Raji (cell line): ENCODE data around the gene CNTNAP1.
A peak's percentile ranks its signal among the peaks of the same experiment; 100 is the strongest.

Source experiments
- POLR2A ChIP-seq: IDR thresholded peaks from 2 replicates; pipeline ENCODE4 v1.6.1; 2011; ENCODE audit warnings: low read depth, low read length, control low read depth; ENCODE audit not compliant: insufficient read depth

Gene CNTNAP1

GRCh38 chr17:42667088-42667951 lies 15.0 kb upstream of the CNTNAP1 start:
- no peak for TF ChIP-seq POLR2A

- no peak for TF ChIP-seq POLR2A
These were observed 12.7 kb upstream of the CNTNAP1 start for GRCh38 chr17:42669705-42669976.

GRCh38 chr17:42669977-42670788 lies 12.1 kb upstream of the CNTNAP1 start:
- TF ChIP-seq POLR2A = no peak

GRCh38 chr17:42670789-42671657 lies 11.3 kb upstream of the CNTNAP1 start:
- no peak for TF ChIP-seq POLR2A

DNA sequence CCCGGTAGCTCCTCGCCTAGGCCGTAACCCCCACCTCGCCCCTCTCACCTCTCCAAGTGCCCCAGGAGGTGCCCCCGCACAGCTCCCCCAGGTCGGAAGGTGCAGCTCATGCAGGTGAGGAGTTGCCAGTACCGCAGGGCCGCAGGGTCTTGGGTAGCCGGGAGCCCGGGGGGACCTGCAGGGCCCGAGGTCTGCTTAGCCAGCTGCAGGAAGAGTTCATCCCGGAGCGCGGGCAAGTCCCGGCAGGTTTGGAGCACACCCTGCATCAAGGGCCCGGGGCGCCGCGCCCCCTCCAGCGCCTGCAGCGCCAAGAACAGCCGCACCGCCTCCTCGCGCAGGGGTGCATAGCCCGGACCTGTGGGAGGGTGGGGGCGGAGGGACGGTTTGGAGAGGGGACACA lies 10.3 kb upstream of the CNTNAP1 start:
- TF ChIP-seq POLR2A = no peak

DNA sequence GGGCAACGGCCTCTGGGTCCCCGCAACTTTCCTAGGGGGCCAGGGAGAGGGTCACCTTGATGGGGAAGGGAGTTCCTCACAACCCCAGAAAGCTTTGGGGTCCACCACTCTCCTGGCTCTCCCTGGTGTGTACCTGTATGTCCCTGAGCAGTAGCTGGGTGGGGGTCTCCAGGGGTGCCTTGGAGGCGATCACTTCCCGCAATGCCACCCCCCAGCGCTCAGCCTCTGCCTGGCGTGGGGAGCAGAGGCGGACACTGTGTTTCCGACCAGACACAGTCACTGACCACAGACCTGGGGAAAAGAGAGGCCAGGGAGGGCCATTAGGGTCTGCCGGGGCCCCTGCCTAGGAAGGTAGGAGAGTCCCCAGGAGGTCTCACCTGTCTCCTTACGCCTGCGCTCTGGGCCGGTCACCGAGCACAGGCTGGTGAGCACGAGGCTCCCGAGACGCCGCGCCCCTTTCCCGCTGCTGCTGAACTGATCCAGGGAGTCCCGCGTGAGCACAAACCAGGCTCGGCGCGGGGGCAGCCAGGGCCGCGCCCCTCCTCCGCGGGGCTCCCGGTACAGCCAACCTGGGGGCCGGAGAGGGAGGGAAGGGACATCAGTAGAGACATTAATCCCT lies 9.0 kb upstream of the CNTNAP1 start:
- TF ChIP-seq POLR2A = no peak

DNA sequence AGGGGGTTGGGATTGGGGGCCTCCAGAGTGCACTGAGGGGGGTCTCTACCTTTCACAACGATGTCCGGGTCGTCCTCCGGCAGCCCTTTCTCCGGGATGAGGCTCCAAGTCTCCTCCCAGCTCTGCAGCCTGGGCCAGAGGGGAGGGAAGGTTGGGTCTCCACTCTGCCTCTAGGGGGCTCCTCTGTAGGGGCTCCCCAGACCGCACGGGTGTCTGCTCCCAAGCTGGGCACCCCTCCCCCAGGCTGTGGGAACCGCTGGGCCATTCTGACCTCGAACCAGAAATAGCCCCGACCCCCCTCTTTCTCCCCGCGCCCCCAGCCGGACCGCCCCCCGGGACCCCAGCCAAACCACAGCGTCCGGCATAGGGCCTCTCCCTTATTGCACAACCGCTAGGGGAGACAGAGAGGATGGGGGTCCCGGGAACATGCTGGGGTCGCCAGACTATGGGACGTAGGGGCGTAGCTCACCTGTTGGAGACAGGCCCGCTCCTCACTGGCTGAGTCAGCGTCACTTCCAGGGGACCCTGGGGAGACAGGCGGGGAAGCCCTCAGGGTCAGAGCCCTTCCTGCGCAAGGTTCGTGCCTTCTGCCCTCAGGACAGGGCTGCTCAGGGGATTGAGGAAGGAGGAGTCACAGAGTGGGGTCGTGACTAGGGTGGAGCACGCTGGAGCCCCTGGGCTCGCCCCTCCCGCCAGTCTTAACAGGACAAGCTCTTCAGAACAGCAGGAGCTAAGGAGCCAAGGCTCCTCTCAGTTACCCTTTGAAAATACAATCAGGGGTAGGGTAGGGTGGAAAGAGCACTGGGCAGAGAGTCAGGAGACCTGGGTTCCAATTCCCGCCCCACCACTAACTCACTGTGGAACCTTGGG lies 8.2 kb upstream of the CNTNAP1 start:
- no peak for TF ChIP-seq POLR2A

DNA sequence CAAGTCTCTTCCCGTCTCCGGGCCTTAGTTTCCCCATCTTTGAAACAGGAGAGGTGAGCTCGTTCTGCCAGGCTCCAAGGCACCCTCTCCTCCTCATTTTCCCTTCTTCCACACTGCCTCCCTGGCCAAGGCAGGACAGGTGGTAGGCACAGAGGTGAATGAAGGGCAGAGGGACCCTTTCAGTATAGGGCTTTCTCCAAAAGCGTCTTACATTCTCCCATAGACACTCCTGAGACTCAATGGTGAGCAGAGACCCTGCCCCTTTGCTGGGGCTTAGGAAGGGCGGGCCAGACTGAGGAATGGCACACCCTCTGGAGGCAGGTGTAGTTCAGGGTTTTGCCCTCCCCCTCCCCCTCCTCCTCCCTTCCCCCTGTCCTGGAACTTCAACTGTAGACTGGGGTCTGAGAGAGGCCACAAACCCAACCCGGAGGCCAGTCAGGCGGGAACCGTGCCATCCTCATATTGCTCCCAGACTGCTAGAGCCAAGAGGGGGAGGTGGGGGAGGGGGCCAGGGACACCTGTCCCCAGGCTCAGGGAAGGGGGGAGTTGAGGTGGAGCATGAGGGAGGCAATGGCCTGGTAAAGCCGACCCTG lies 7.5 kb upstream of the CNTNAP1 start:
- TF ChIP-seq POLR2A = no peak

DNA sequence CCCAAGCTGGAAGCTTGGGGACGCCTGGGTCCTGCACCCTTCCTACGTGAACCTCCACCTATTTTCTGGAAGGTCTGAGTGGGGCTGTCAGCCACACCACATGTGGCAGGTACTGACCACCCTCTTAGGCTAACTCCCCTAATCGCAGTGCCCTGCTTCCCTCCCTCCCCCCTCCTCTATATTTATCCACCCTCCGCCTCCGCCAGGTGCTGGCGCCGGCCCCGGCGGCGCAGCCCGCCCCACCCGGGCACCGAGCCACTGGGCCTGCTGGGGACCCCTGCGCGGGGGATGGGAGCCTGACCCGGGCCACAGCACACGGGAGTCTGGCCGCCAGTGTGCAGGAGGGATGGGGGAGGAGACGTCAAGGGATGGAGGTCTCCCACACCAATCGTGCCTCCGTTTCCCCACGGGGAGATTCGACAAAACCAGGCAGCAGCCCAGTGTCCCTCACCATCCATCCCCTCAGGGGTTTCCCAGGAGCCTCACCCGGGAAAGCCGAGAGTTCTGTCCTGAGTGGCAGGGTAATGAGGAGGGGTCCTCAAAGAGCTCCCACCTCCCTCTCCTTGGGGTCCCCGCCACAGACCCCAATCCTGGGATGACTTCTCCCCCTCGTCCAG lies 6.9 kb upstream of the CNTNAP1 start:
- no peak for TF ChIP-seq POLR2A

DNA sequence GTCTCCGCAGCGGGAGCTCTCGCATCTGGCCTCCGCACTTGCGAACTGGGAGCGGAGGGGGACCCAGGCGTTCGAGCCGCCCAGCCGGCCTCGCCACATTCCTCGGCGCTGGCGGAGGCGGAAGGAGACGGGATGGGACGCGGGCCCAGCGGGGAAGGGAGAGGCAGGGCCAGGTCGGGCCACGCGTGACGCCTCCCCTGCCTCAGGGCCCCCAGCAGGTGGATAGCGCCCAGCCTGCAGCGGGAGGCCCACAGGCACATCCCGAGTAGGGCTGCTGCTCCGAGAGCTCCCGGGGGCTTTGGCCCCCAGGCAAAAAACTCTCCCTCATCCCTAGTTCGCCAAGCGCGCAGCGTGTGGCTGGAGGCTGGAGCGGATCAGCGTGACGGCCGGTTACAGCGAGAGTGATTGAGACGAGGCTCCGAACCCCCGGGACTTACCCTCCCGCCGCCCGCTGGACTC lies 6.3 kb upstream of the CNTNAP1 start:
- no peak for TF ChIP-seq POLR2A

DNA sequence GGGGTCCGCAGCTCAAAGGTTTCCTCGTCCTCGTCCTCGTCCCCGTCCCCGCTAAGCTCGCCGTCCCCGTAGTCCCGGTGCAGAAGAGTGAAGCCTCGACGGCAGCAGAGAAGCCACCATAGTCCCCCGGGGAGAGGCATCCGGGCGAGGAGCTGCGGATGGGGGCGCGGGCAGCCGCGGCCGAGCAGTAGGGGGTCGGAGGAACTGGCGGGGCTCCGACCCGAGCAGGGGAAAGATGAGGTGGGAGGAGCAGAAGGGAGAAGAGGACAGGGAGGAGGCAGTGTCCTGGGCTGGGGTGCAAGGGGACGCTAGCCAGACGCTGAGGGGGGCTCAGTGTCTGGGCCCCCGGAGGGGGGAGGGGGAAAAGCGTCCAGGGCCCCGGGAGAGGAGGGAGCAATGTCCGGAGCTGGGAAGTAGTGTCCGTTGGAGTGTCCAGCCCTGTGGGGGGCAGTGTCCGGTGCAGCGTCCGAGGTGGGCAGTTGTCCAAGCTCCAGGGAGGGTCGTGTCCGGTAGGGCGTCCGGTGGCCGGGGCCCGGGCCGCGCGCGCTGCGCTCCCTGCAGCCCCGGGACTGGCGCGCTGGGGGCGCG lies 5.8 kb upstream of the CNTNAP1 start, which contains the start of gene PLEKHH3:
PLEKHH3 (minus strand) TSS at position 571 of the 588 bp plus-strand sequence; CDS start at position 140, 431 bp downstream.
- peak; percentile 61 for TF ChIP-seq POLR2A

GRCh38 chr17:42677012-42677857 lies 5.1 kb upstream of the CNTNAP1 start:
- no peak for TF ChIP-seq POLR2A
